ENCODE data around the gene HYDIN.
A peak's percentile ranks its signal among the peaks of the same experiment; 100 is the strongest.

Gene HYDIN

DNA sequence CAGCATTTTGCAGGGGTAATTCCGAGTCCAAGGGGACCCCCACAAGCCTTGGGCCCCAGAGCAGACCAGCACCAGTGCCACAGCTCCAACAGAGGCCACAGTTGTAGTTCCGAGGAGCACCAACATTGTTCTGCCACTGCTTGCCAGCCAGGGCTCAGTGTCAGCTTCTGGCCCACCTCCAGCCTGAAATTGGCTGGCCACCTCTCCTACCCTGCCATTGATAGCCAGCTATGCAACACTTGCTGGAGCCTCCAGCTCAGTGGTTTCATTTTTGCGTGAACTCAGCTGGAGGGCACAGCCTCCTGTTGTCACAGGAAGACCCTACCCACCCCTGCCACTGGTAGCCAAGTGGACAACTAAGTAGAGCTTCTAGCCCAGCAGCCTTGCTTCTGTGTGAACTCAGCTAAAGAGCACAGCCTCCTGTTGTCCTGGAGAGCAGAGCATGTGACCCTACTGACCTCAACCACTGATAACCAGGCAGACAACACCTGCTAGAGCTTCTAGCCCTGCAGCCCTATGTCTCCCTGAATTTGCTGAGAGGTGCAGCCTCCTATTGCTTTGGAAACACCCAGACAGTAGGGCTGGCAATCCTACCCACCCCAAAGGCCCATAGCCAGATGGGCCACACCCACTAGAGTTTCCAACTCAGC, 24.9 kb downstream of the HYDIN start:
- Histone ChIP-seq H3K36me3 (0 out of 22 replicates have a peak, but pooled peaks cover 0 to 6% (median 0%) of the 10 kb centered on the region in 11 experiments), H3K27ac (no peak overlapping the region)
- no peak for TF ChIP-seq Cebpa-rat (IDR thresholded peaks at IDR 0.05)

DNA sequence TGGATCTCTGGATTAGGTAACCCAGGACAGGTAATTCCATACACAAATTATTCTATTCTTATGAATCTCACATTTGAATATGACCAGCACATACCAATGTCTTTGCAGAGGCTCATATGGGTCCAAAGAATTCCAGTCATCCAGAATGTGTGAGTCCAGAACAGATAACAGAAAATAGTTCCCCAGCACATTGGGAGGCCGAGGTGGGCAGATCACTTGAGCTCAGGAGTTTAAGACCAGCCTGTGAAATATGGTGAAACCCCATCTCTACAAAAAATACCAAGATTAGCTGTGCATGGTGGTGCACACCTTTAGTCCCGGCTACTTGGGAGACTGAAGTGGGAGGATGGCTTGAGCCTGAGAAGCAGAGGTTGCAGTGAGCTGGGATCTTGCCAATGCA, 26.9 kb downstream of the HYDIN start:
- Histone ChIP-seq H3K4me1 (peaks cover 0 to 6% (median 0%) of the 10 kb centered on the region in 10 experiments; a peak in 3 of 20 replicates), H3K4me2 (no peak overlapping the region), H3K36me3 (0 out of 22 replicates have a peak, but pooled peaks cover 0 to 6% (median 0%) of the 10 kb centered on the region in 11 experiments), H3K27ac (no peak overlapping the region), H3K9ac (no peak overlapping the region), H3K4me3 (no peak overlapping the region), H3K9me3 (replicated peaks in 1 of 11) (peaks cover 46 to 63% (median 50%) of the 10 kb centered on the region in 11 experiments), H3K27me3 (no peaks in the 10 kb centered on the region), H4K20me1 (no peaks in the 10 kb centered on the region)
- no peak for TF ChIP-seq Cebpa-rat (IDR thresholded peaks at IDR 0.05)

More for the DNA sequence above, 24.9 kb downstream of the HYDIN start:
- no peak overlapping the region for H3K4me3 ChIP-seq
- H3K4me2 ChIP-seq = 0 out of 22 replicates have a peak overlapping the region, but pooled peaks of 1 of the 11 experiments have one; percentile 4
- peaks cover 0 to 6% (median 0%) of the 10 kb centered on the region in 10 experiments; a peak in 3 of 20 replicates for H3K4me1 ChIP-seq
- peaks cover 41 to 64% (median 50%) of the 10 kb centered on the region in 11 experiments for H3K9me3 ChIP-seq (replicated peaks in 1 of 11)
- no peak overlapping the region for H3K9ac ChIP-seq
- no peaks in the 10 kb centered on the region for H4K20me1 ChIP-seq
- H3K27me3 ChIP-seq = no peaks in the 10 kb centered on the region

DNA sequence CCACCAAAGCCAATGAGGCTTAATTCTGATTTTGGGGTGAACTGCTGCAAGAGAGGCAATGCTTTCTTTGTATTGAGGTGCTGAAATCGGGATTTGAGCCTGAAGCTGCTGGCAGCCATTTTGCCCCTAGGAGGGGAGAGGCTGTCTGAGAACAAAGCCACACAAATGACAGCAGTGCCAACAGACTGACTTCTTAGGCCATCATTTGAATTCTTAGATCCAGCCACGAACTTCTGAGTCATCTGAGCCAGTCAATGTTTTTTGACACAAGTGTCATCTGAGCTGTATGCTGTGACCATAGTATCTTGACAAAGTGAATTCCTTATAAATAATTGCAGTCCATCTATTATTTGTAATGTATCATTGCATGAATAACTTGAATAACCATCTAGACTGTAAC, 29.0 kb downstream of the HYDIN start:
- no peak overlapping the region for H3K4me3 ChIP-seq
- H4K20me1 ChIP-seq = no peaks in the 10 kb centered on the region
- peaks cover 0 to 6% (median 0%) of the 10 kb centered on the region in 10 experiments; a peak in 3 of 20 replicates for H3K4me1 ChIP-seq
- no peaks in the 10 kb centered on the region for H3K27me3 ChIP-seq
- no peak for TF ChIP-seq Cebpa-rat (IDR thresholded peaks at IDR 0.05)
- H3K36me3 ChIP-seq = 0 out of 22 replicates have a peak, but pooled peaks cover 0 to 4% (median 0%) of the 10 kb centered on the region in 11 experiments
- H3K4me2 ChIP-seq = no peak overlapping the region
- H3K27ac ChIP-seq = no peak overlapping the region
- H3K9ac ChIP-seq = no peak overlapping the region
- H3K9me3 ChIP-seq (replicated peaks in 1 of 11) = peaks cover 39 to 56% (median 43%) of the 10 kb centered on the region in 11 experiments

DNA sequence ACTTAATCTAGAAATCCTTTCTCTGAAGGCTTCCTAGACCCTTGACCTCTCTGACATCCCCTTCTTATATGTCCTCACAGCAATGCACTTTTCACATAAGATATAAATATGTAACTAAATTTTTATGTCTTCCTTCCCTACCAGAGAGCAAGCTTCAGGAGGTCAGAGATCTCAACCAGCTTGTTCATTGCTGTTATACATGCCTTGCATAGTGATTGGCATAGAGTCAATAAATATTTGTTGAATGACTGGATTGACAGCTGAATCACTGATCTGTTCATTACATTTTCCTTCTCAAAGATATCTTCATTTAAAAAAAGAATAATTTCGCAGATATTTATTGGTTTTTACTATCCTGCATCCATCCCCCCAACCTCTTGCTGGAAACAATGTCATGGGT, 29.5 kb downstream of the HYDIN start:
- Histone ChIP-seq H3K9ac (no peak overlapping the region), H3K27ac (no peak overlapping the region), H3K4me1 (peaks cover 0 to 6% (median 0%) of the 10 kb centered on the region in 10 experiments; a peak in 3 of 20 replicates), H3K4me3 (no peak overlapping the region), H4K20me1 (no peaks in the 10 kb centered on the region), H3K4me2 (no peak overlapping the region), H3K36me3 (0 out of 22 replicates have a peak, but pooled peaks cover 0 to 4% (median 0%) of the 10 kb centered on the region in 11 experiments), H3K9me3 (replicated peaks in 1 of 11) (peaks cover 34 to 51% (median 38%) of the 10 kb centered on the region in 11 experiments), H3K27me3 (no peaks in the 10 kb centered on the region)
- TF ChIP-seq Cebpa-rat (IDR thresholded peaks at IDR 0.05) = no peak

DNA sequence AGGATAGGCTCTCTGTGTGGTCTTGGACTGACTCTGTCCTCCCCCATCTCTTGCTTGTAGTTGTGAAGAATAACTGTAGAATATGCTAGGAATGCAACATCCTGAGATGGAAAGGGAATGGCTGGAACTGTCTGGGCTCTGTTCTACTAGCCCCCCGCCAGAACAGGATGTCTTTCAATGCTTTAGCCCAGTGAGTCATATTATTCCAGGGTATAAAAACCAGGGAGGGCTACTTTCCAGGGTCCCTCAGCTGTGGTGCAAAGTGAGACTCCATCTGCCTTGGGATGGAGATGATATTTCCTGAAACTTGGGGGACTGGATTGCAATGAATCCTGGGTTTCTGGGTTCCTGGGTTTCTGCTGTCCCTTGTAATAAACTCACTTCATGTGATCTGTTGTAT, 32.1 kb downstream of the HYDIN start:
- Histone ChIP-seq H3K9me3 (replicated peaks in 1 of 11) (peaks cover 27 to 40% (median 29%) of the 10 kb centered on the region in 11 experiments), H4K20me1 (no peaks in the 10 kb centered on the region), H3K27ac (no peak overlapping the region), H3K27me3 (no peaks in the 10 kb centered on the region), H3K4me1 (no peaks in the 10 kb centered on the region), H3K4me2 (no peak overlapping the region), H3K9ac (no peak overlapping the region), H3K36me3 (0 out of 22 replicates have a peak, but pooled peaks cover 0 to 4% (median 0%) of the 10 kb centered on the region in 11 experiments), H3K4me3 (no peak overlapping the region)
- no peak for TF ChIP-seq Cebpa-rat (IDR thresholded peaks at IDR 0.05)

GRCh38 chr16:71192387-71192786, 38.1 kb downstream of the HYDIN start:
- no peak overlapping the region for H3K4me3 ChIP-seq
- H3K4me1 ChIP-seq = no peaks in the 10 kb centered on the region
- no peak overlapping the region for H3K9ac ChIP-seq
- H3K9me3 ChIP-seq (replicated peaks in 1 of 11) = peaks cover 0 to 7% (median under 1%) of the 10 kb centered on the region in 11 experiments; a peak in 7 of 22 replicates
- no peak overlapping the region for H3K4me2 ChIP-seq
- H3K27me3 ChIP-seq = no peaks in the 10 kb centered on the region
- no peak overlapping the region for H3K27ac ChIP-seq
- H4K20me1 ChIP-seq = no peaks in the 10 kb centered on the region
- no peaks in the 10 kb centered on the region for H3K36me3 ChIP-seq
- TF ChIP-seq Cebpa-rat (IDR thresholded peaks at IDR 0.05) = no peak

GRCh38 chr16:71188956-71189712, 41.4 kb downstream of the HYDIN start:
- no peak overlapping the region for H3K27ac ChIP-seq
- H3K4me3 ChIP-seq = no peak overlapping the region
- H3K9me3 ChIP-seq (replicated peaks in 1 of 11) = peaks cover 0 to 7% (median 0%) of the 10 kb centered on the region in 11 experiments; a peak in 1 of 22 replicates
- H3K4me2 ChIP-seq = no peak overlapping the region
- no peaks in the 10 kb centered on the region for H3K4me1 ChIP-seq
- no peaks in the 10 kb centered on the region for H4K20me1 ChIP-seq
- no peak overlapping the region for H3K9ac ChIP-seq
- TF ChIP-seq Cebpa-rat (IDR thresholded peaks at IDR 0.05) = no peak
- H3K36me3 ChIP-seq = no peaks in the 10 kb centered on the region
- H3K27me3 ChIP-seq = no peaks in the 10 kb centered on the region

GRCh38 chr16:71185347-71185746, 45.2 kb downstream of the HYDIN start:
- peaks cover 10 to 28% (median 15%) of the 10 kb centered on the region in 11 experiments; a peak in 21 of 22 replicates for H3K9me3 ChIP-seq (replicated peaks in 1 of 11)
- no peak overlapping the region for H3K4me2 ChIP-seq
- no peaks in the 10 kb centered on the region for H3K27me3 ChIP-seq
- H3K27ac ChIP-seq = no peak overlapping the region
- no peak for TF ChIP-seq Cebpa-rat (IDR thresholded peaks at IDR 0.05)
- H4K20me1 ChIP-seq = no peaks in the 10 kb centered on the region
- H3K4me3 ChIP-seq = no peak overlapping the region
- H3K4me1 ChIP-seq = no peaks in the 10 kb centered on the region
- H3K9ac ChIP-seq = no peak overlapping the region
- H3K36me3 ChIP-seq = no peaks in the 10 kb centered on the region

DNA sequence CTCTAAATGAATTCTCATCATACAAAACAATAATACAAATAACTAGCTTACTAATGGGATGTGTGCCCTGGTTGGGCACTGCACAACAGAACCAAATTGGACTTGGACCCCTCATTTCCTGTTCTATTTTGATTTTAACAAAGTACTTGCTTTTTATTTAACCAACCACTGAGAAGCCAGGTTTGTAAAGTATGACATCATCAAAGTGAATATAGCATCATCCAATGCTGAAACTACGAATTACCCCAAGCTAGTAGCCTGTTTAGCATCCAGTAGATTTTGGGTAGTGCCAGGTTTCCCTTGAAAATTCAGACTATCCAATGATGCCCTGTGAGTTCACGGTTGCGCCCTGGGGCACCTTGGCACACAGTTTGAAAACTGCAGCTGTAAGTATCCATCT, 51.0 kb downstream of the HYDIN start:
- Histone ChIP-seq H3K4me2 (no peak overlapping the region), H3K36me3 (no peaks in the 10 kb centered on the region), H3K27ac (no peak overlapping the region), H3K27me3 (no peaks in the 10 kb centered on the region), H3K9ac (no peak overlapping the region), H3K9me3 (replicated peaks in 1 of 11) (peaks cover 10 to 22% (median 14%) of the 10 kb centered on the region in 11 experiments; a peak in 21 of 22 replicates), H4K20me1 (no peaks in the 10 kb centered on the region), H3K4me1 (no peaks in the 10 kb centered on the region), H3K4me3 (no peak overlapping the region)
- no peak for TF ChIP-seq Cebpa-rat (IDR thresholded peaks at IDR 0.05)
